Liver (tissue), 3 donors: ENCODE measurements around the gene TTC7B.

Source experiments
- ATF3 ChIP-seq: IDR thresholded peaks from 2 replicates; pipeline ENCODE4 v1.6.1; 2016; ENCODE audit warnings: antibody characterized with exemption
- CTCF ChIP-seq: fragments of 150-350 bp; IDR thresholded peaks from 2 replicates; pipeline ENCODE4 v1.5.1; 2017; ENCODE audit warnings: improper control_type of control experiment, low read depth, low read length; ENCODE audit not compliant: missing input control
- EGR1 ChIP-seq, 2 donors: IDR thresholded peaks; 2 replicates each; pipeline ENCODE4 v1.6.1; 2016 to 2018; ENCODE audit warnings: antibody characterized with exemption in 2 of 2, low read depth in 2 of 2
- FOXA1 ChIP-seq: IDR thresholded peaks from 2 replicates; pipeline ENCODE4 v1.6.1; 2016; ENCODE audit warnings: antibody characterized with exemption
- REST ChIP-seq: IDR thresholded peaks from 2 replicates; pipeline ENCODE4 v1.6.1; 2016; ENCODE audit warnings: antibody characterized with exemption, mild to moderate bottlenecking
- YY1 ChIP-seq: IDR thresholded peaks from 2 replicates; pipeline ENCODE4 v1.6.1; 2016; ENCODE audit warnings: antibody characterized with exemption, mild to moderate bottlenecking
- ZBTB33 ChIP-seq: IDR thresholded peaks from 2 replicates; pipeline ENCODE4 v1.6.1; 2016; ENCODE audit warnings: antibody characterized with exemption
- donor health status: healthy.
- donor health status: healthy.

- TF ChIP-seq CTCF (no peak), ATF3 (no peak), REST (no peak), YY1 (no peak), ZBTB33 (no peak), EGR1 (IDR thresholded peaks at IDR 0.05; ENCODE audit: low read depth in 2 of 2) (no peak), FOXA1 (no peak)
Observed at GRCh38 chr14:90593254-90594040, 222.8 kb downstream of the TTC7B start.
